HG03097 (cell line): ENCODE measurements around the gene CR1.
"Not testable (repeated sequence)": the region's sequence is repeated elsewhere in the genome, so short reads cannot be mapped to it uniquely, and the experiment has no call there.

ENCODE experiments used
- ATAC-seq: cut with Tn5 transposase; IDR thresholded peaks from one replicate; pipeline ENCODE4 v1.9.1; 2021; ENCODE audit not compliant: unreplicated experiment, low FRiP score

The CR1 gene

DNA sequence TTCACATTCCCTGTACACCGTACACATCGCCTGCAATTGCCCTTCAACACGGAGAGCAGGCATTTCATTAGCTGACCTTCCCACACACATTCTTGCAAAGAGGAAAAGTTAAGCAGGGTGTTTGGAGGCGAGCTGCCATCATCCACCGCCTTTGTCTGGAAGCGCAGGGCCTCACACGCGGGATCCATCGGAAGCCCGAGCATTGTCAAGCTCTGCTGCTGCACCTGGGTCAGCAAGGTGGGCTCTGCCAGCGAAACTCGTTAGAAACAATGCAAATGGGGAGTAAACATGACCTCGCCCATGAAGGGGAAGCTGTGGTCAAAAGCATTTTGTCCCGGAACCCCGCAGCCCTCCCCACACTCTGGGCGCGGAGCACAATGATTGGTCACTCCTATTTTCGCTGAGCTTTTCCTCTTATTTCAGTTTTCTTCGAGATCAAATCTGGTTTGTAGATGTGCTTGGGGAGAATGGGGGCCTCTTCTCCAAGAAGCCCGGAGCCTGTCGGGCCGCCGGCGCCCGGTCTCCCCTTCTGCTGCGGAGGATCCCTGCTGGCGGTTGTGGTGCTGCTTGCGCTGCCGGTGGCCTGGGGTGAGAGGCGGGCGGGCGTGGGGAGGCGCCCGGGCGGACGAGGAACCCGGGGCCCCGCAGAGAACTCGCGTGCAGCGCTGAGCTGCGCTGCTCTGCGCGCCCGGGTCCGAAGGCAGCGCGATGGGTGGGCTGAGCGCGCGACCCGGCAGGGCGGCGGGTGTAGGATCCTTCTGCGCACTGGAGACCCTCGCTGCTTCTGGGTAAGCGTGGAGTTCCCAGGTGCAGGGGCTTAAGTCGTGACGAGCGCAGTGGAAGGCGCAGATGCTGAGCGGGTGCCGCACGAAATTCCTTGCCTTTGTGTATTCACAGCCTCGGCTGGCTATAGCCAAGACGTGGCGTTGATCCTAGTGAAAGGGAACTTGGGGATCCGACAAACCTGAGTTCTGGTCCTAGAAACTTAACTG lies at the start of gene CR1:
CR1 (plus strand) TSS at position 357 of the 992 bp plus-strand sequence; CDS start at position 468, 111 bp downstream.
- no peak for ATAC-seq

- ATAC-seq: peak; percentile 12
Measured at GRCh38 chr1:207453710-207454045, 42.3 kb upstream of the CR1 start.

DNA sequence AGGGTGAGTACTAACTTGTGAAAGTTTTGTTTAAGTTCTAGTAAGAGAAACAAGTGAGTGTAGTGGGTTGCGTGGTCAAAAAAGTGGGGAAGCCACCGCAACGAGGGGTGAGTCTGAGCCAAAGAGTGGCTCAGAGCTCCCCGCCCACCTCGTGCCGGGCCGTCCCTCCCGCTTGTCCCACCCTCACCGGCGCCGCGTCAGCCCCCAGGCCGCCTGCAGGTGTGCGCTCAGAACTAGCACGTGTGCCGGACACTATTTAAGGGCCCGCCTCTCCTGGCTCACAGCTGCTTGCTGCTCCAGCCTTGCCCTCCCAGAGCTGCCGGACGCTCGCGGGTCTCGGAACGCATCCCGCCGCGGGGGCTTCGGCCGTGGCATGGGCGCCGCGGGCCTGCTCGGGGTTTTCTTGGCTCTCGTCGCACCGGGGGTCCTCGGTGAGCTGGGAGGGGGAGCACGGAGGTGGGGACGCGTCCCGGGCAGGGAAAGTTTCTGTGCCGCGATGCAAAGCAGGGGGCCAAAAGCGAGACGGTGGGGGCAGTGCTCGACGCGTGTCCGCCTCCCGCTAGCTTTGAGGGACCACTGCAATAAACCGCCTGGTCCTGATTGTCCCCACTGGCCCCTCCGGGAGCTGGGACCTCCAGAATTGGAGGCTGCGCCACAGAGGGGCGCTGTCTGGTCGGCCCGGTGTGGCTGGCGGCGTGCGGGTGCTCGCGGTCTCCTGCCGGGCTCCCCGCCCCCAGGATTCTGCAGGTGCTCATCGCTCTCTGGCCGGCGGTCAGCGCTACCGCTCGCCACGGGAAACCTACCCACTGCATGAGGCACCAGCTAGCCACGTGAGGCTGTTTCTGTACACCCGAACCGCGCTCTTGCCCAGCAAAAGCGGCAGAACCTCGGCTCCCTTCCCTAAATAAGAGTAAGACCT lies 41.7 kb upstream of the CR1 start, which contains the start of gene CR2:
CR2 (plus strand) TSS at position 283 of the 919 bp plus-strand sequence; CDS start at position 374, 91 bp downstream.
- peak; percentile 67 for ATAC-seq

DNA sequence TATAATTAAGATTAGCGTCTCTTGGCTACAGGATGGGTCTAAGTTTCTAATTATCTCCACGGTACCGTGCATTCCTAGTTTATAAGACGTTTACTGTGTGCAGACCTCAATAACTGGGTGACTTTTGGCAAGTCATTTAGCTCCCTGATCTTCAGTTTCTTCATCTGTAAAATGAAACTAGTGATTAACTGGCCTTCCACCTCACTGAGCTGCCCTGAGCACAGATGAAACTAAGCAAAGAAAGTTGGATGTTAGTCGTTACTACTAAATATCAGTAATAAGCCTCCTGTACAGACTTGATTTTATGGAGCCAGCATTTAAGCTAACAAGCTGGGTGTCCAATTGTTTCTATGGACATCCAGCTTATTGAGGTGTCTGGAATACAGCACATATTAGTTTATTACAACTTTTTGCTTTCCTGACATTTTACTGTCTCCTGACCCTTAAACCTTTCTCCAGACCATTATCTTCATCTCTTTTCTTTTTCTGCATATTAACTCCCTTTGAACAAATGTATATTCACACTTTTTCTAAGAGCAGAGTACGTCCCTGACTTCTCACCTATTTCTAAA lies 40.7 kb upstream of the CR1 start:
- ATAC-seq: no peak

GRCh38 chr1:207458414-207458813 lies 37.5 kb upstream of the CR1 start:
- ATAC-seq: no peak

DNA sequence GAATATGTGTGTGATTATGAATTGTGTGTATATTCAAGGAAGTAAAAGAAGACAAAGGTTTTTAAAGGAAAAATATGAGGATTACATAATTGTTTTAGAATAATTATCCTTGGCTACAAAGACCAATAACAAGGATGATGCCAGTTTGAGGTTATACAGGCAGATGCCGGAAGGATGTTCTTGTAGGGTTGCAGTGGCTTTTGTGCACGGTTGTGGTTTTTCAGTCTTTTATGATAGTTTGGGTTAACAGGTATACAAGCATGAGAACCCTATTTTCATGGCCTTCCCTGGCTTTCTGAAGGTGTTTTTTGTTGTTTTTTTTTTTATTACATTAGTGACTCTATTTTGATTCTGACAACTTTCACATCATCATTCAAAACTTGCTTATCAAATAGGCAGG lies 36.9 kb upstream of the CR1 start:
- no peak for ATAC-seq

- no peak for ATAC-seq
Measured at GRCh38 chr1:207461649-207462048, 34.3 kb upstream of the CR1 start.

DNA sequence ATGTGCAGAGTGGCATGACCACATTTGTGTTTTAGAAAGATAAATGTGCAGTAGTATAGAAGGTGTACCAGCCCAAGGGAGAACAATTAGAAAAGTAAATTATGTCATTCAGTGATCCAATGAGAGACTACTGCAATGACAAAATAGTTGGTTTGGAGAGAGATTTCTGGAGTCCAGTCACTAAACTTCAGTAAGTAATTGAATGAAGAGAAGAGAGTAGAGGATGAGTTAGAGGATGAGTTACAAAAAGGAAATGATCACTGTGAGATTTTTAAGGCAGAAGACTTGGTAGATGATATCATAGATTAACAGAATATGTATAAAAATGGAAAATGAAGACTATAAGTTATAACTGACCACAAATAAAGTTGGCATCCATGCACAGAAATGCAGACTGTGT lies 33.4 kb upstream of the CR1 start:
- no peak for ATAC-seq

GRCh38 chr1:207463021-207463420 lies 32.9 kb upstream of the CR1 start:
- no peak for ATAC-seq

DNA sequence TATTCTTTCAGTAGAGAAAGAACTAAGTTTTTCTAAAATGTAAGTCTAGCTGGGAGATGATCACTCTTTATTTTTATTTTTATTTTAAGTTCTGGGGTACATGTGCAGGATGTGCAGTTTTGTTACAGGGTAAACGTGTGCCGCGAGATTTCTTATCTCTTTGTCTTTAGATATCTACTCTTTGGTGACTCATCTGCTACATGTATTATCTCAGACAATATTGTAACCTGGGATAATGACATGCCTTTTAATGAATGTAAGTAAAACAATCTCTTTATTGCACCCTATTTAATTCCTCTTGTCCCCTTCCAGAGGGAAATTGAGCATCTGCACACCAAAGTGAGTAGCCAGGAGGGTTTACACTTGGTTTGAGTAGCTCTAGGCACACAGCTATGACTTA lies 32.4 kb upstream of the CR1 start:
- no peak for ATAC-seq

DNA sequence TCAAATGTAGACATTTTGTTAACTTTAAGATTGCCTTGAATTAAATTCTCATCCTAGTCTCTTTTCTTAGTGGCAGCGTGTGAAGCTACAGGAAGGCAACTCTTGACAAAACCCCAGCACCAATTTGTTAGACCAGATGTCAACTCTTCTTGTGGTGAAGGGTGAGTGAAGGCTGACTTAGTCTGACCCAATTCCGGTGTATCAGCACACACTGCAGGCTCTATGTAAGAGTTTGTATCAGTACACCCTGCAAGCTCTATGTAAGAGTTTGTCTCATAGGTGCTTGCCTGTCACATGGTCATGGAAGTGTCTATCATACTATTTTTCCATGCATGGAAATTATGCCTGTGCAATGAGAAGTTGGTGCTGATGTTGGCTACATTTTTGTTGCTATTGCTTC lies 25.0 kb upstream of the CR1 start:
- no peak for ATAC-seq

DNA sequence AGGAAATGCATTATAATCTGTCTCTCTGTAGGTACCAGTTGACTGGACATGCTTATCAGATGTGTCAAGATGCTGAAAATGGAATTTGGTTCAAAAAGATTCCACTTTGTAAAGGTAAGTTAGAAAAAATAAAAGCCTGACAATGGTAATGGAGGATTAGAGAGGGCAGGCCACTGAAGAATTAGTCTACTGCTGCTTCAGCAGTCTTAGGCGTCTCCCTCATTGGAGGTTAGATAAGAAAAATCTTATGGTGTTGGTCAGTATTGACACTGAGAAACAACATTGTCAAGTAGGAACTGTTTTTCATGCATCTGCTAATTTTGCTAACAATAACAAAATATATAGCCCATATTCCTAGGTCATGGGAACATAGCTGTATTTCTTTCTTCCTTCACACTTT lies 21.7 kb upstream of the CR1 start:
- no peak for ATAC-seq

GRCh38 chr1:207486198-207486597 lies 9.8 kb upstream of the CR1 start:
- no peak for ATAC-seq

DNA sequence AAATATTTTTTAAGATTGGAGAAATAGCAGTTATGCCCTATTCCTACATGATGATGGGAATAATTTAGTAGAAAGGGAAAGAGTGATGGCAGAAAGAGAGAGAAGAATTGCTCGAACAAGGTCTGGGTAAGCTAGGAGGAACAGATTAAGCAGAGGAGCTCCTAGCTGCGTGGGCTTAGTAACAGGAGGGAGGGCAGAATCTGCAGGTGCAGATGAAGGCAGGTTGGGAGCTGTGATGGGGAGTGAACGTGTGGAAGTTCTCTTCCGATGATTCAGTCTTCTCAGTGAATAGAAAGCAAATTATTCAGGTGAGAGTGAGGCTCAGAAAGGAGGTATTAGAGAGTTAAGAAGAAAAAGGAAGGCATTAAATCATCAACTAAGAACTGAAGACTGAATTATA lies 8.3 kb upstream of the CR1 start:
- ATAC-seq: no peak

- no peak for ATAC-seq
Measured at GRCh38 chr1:207493212-207493611, 2.7 kb upstream of the CR1 start.

DNA sequence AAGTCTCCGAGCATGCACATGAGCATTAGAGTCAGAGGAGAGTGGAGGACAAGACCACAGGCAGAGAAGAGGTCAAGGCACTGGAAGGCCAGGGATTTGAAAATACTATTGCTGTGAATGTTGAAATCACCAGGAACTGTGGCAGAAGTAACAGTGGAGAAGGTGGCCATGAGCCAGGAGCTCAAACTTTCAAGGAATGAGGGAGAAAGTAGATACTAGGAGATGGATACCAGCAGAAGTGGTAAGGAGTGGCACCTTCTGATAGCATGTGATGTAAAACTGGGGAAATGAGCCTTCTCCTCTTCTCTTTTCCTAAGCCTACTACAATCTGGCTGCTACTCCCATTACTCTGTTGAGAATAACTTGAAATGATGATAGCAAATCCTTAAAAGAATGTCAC lies 1.8 kb upstream of the CR1 start:
- ATAC-seq: no peak

- not testable (repeated sequence) for ATAC-seq
Measured at GRCh38 chr1:207495281-207495680, 676 bp upstream of the CR1 start.

GRCh38 chr1:207497941-207498340 lies 2.0 kb downstream of the CR1 start:
- no peak for ATAC-seq

DNA sequence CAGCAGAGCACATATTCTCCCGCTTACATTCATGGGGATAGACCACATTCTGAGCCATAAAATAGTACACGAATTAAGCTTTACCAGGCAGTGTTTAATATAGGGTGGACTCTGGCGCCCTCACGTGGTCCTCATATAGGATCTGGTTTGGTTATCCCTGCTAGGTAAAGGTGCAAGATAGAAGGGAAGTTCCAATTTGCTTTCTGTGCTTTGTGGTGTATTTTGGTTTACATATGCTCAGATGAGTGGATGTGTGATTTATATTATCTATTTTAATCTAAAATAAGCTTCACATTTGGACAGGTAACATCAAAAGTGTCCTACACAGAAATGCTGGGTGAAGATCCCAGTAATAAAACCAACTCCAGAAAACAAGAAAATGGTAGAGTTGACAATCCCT lies 3.6 kb downstream of the CR1 start:
- no peak for ATAC-seq

- ATAC-seq: no peak
Measured at GRCh38 chr1:207500306-207500705, 4.3 kb downstream of the CR1 start.

DNA sequence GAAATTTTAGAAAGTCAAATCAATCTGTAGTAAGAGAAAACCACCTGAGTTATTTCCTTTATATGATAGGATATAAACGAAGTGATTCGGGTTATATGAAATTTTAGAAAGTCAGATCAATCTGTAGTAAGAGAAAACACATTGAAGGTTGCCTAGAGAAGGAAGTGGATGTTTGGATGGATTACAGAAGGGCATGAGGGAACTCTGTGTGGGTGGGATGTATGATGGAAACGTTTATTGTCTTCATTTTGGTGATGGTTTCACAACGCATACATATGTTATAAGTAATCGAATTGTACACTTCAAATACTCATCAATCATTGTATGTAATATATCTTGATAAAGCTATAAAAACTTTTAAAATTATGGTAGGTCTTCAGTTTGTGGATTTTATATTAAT lies 5.1 kb downstream of the CR1 start:
- ATAC-seq: no peak
